ENCODE results near the gene KIRREL1.

- TF ChIP-seq POU2F2 (IDR thresholded peaks at IDR 0.05; ENCODE audit: low read depth, low read length) (no peak), POLR2A (IDR thresholded peaks at IDR 0.05; ENCODE audit: low read depth, low read length) (no peak)
Observed at GRCh38 chr1:158020886-158021620, 27.6 kb downstream of the KIRREL1 start.
